IMR-90 (cell line): ENCODE measurements around the gene GLP2R. TPM values are rescaled to one million over a fixed set of nuclear protein-coding genes. Genes with fewer than 3 reads are reported as not detected.
A peak's percentile ranks its signal among the peaks of the same experiment; 100 is the strongest.

ENCODE experiments used
- ATAC-seq: fragments of 200-7000 bp; cut with Tn5 transposase; 2 replicates; pipeline ENCODE4 v1.9.1; 2020; ENCODE audit warnings: low read depth, mild to moderate bottlenecking, moderate library complexity
- BruUV-seq: library from RNA; stranded (reverse); fragments of 400-500 nt; replicated peaks from 2 replicates; lab custom pipeline; 2021; lab: Mats Ljungman, UMichigan
- CTCF ChIA-PET: fragments of 300-600 bp; formaldehyde crosslinking; extraction: SDS; loops from one replicate; lab custom pipeline; 2021; ENCODE audit warnings: antibody characterized with exemption; lab: Yijun Ruan, JAX
- POLR2A ChIA-PET: fragments of 300-600 bp; sonication (Branson Sonifier 250); formaldehyde crosslinking; loops from one replicate; lab custom pipeline; 2022; ENCODE audit warnings: antibody characterized with exemption; ENCODE audit not compliant: unreplicated experiment; lab: Charles Lee
- DNase-seq: peaks from one replicate; pipeline ENCODE4 v3.0.0; 2013
- H2AFZ ChIP-seq: replicated peaks from 2 replicates; pipeline ENCODE3; 2013; ENCODE audit warnings: low read length, mild to moderate bottlenecking; ENCODE audit not compliant: poor library complexity
- H2AK5ac ChIP-seq: 2 replicates; pipeline ENCODE4 v1.6.1; 2013; ENCODE audit warnings: low read depth, low read length, inconsistent platforms
- H2AK9ac ChIP-seq: replicated peaks from 2 replicates; pipeline ENCODE3; 2013; ENCODE audit warnings: mild to moderate bottlenecking, low read depth, low read length, moderate library complexity; ENCODE audit not compliant: poor library complexity
- H2BK120ac ChIP-seq: 2 replicates; pipeline ENCODE4 v1.6.1; 2013; ENCODE audit warnings: low read depth, low read length, inconsistent platforms
- H2BK15ac ChIP-seq: 3 replicates; pipeline ENCODE4 v1.6.1; 2013; ENCODE audit warnings: low read depth, low read length, inconsistent platforms
- H2BK20ac ChIP-seq: 2 replicates; pipeline ENCODE4 v1.6.1; 2013; ENCODE audit warnings: low read depth, mild to moderate bottlenecking, inconsistent platforms, low read length, moderate library complexity
- H2BK5ac ChIP-seq: 2 replicates; pipeline ENCODE4 v1.6.1; 2013; ENCODE audit warnings: mild to moderate bottlenecking, low read depth, low read length, inconsistent platforms; ENCODE audit not compliant: poor library complexity, severe bottlenecking
- H3K14ac ChIP-seq: replicated peaks from 2 replicates; pipeline ENCODE4 v1.6.1; 2013; ENCODE audit warnings: low read depth, low read length, inconsistent platforms
- H3K18ac ChIP-seq: 2 replicates; pipeline ENCODE4 v1.6.1; 2013; ENCODE audit warnings: low read depth, low read length, control low read depth
- H3K23ac ChIP-seq: 2 replicates; pipeline ENCODE4 v1.6.1; 2013; ENCODE audit warnings: low read depth, low read length, inconsistent platforms
- H3K27ac ChIP-seq: 2 replicates; pipeline ENCODE4 v1.5.1; 2013; ENCODE audit warnings: mild to moderate bottlenecking, control low read depth, low read length; ENCODE audit not compliant: insufficient read depth
- H3K27me3 ChIP-seq: 2 replicates; pipeline ENCODE4 v1.6.1; 2013; ENCODE audit warnings: low read length; ENCODE audit not compliant: control insufficient read depth, insufficient read depth
- H3K36me3 ChIP-seq: 2 replicates; pipeline ENCODE4 v1.6.1; 2013; ENCODE audit warnings: low read length, mixed read lengths; ENCODE audit not compliant: control insufficient read depth, insufficient read depth
- H3K4ac ChIP-seq: 2 replicates; pipeline ENCODE4 v1.6.1; 2013; ENCODE audit warnings: low read depth, low read length, inconsistent platforms
- H3K4me1 ChIP-seq: 2 replicates; pipeline ENCODE4 v1.6.1; 2013; ENCODE audit warnings: low read length, mixed read lengths; ENCODE audit not compliant: control insufficient read depth, insufficient read depth
- H3K4me2 ChIP-seq: 2 replicates; pipeline ENCODE4 v1.6.1; 2013; ENCODE audit warnings: low read depth, mild to moderate bottlenecking, control low read depth, low read length, moderate library complexity
- H3K4me3 ChIP-seq: 2 replicates; pipeline ENCODE4 v1.5.1; 2013; ENCODE audit warnings: low read depth, mild to moderate bottlenecking, control low read depth, low read length, moderate library complexity; ENCODE audit not compliant: insufficient read depth
- H3K56ac ChIP-seq: 2 replicates; pipeline ENCODE4 v1.6.1; 2013; ENCODE audit warnings: low read length, inconsistent platforms; ENCODE audit not compliant: insufficient read depth; ENCODE audit errors: extremely low read depth
- H3K79me1 ChIP-seq, 2 experiments: 2 replicates each; pipeline ENCODE4 v1.6.1; 2013; ENCODE audit warnings: low read length in 2 of 2, inconsistent platforms in 1 of 2, low read depth in 1 of 2
- H3K9ac ChIP-seq: 2 replicates; pipeline ENCODE4 v1.6.1; 2013; ENCODE audit warnings: low read depth, low read length, control low read depth
- H3K9me1 ChIP-seq: 2 replicates; pipeline ENCODE4 v1.6.1; 2013; ENCODE audit warnings: low read length, inconsistent platforms; ENCODE audit not compliant: insufficient read depth
- H3K9me3 ChIP-seq: 2 replicates; pipeline ENCODE4 v1.6.1; 2013; ENCODE audit warnings: low read length; ENCODE audit not compliant: control insufficient read depth, insufficient read depth
- H4K20me1 ChIP-seq: 2 replicates; pipeline ENCODE4 v1.6.1; 2013; ENCODE audit warnings: low read length, inconsistent platforms; ENCODE audit not compliant: insufficient read depth
- H4K5ac ChIP-seq: 2 replicates; pipeline ENCODE4 v1.6.1; 2013; ENCODE audit warnings: mild to moderate bottlenecking, low read depth, low read length, control low read depth
- H4K8ac ChIP-seq, 2 experiments: 2 replicates each; pipeline ENCODE4 v1.6.1; 2013; ENCODE audit warnings: low read depth in 2 of 2, low read length in 2 of 2, control low read depth in 1 of 2, inconsistent platforms in 1 of 2
- H4K91ac ChIP-seq: 2 replicates; pipeline ENCODE4 v1.6.1; 2013; ENCODE audit warnings: low read depth, low read length, inconsistent platforms; ENCODE audit not compliant: insufficient read depth
- CEBPB ChIP-seq: IDR thresholded peaks from 2 replicates; pipeline ENCODE4 v1.6.1; 2012; ENCODE audit warnings: low read depth, low read length, improper control_type of control experiment
- CTCF ChIP-seq: conservative IDR thresholded peaks from 2 replicates; pipeline ENCODE4 v1.5.1; 2012; ENCODE audit warnings: mild to moderate bottlenecking, low read depth, low read length, improper control_type of control experiment
- ELK1 ChIP-seq: fragments of 150-350 bp; IDR thresholded peaks from 2 replicates; pipeline ENCODE4 v1.6.1; 2016; ENCODE audit warnings: low read depth, mild to moderate bottlenecking, low read length, moderate library complexity, borderline replicate concordance
- MAFK ChIP-seq: IDR thresholded peaks from 2 replicates; pipeline ENCODE4 v1.6.1; 2012; ENCODE audit warnings: low read depth, low read length, improper control_type of control experiment
- WGBS, 2 experiments: methylation state at CpG; one replicate each; pipeline versions ENCODE4 v1.1.5 to v1.1.7; 2013; ENCODE audit warnings: missing lambda C conversion rate in 2 of 2; ENCODE audit not compliant: insufficient read length in 1 of 2; ENCODE audit errors: extremely low coverage in 2 of 2; 5-methylcytosine and 5-hydroxymethylcytosine counted together
- dilution Hi-C: fragments of 300-500 bp; cut with HindIII; formaldehyde crosslinking; loops from one replicate; pipeline ENCODE4 v1.14.3; 2018; ENCODE audit warnings: low sequenced_read_pairs; ENCODE audit not compliant: unreplicated experiment
- in situ Hi-C: fragments of 300-500 bp; cut with MboI; formaldehyde crosslinking; loops from 3 replicates; pipeline ENCODE4 v1.14.3; 2019; ENCODE audit warnings: low sequenced_read_pairs, inconsistent platforms, mixed read lengths
- intact Hi-C: fragments of 100-400 bp; cut with micrococcal nuclease; formaldehyde crosslinking; loops from 2 replicates; pipeline ENCODE4 v1.10.0; 2022
- polyA plus RNA-seq, 3 experiments: library from polyadenylated mRNA; depleted of rRNA; stranded (reverse); fragments of >200 nt; gene quantifications; 2 replicates each; pipeline ENCODE4 v1.2.3, GENCODE V29; 2012; ENCODE audit warnings: low replicate concordance in 1 of 3
- total RNA-seq: library from RNA; depleted of rRNA; stranded (reverse); fragments of >200 nt; gene quantifications from 2 replicates; pipeline ENCODE4 v1.2.3, GENCODE V29; 2012

The GLP2R gene
- total and polyA plus RNA-seq, 2 of the 4 experiments (the other 2 are of a cell fraction): 0.07 TPM; not detected in 1

- TF ChIP-seq CTCF: peak; percentile 92
- TF ChIP-seq MAFK: peak; percentile 79
These were observed 103.0 kb downstream of the GLP2R start (continued) for GRCh38 chr17:9928601-9929333.

GRCh38 chr17:9929871-9930270 is 104.1 kb downstream of the GLP2R start:
- H2AK5ac ChIP-seq: no peak overlapping the region

More at GRCh38 chr17:9929871-9930270, 104.1 kb downstream of the GLP2R start:
- Histone ChIP-seq H3K4me2 (no peak overlapping the region), H2AFZ (no peak overlapping the region), H2AK9ac (no peak overlapping the region), H3K18ac (no peak overlapping the region), H3K4me3 (no peak overlapping the region), H3K36me3 (peaks cover 3% of the 10 kb centered on the region; the same call in 1 of the 2 replicates), H4K8ac (no peak overlapping the region), H4K91ac (no peak overlapping the region), H2BK5ac (no peak overlapping the region), H2BK15ac (no peak overlapping the region), H3K4me1 (peaks cover 5% of the 10 kb centered on the region; the same call in 1 of the 2 replicates), H2BK20ac (no peak overlapping the region), H3K27me3 (no peaks in the 10 kb centered on the region), H3K79me1 (no peaks in the 10 kb centered on the region), H3K4ac (no peak overlapping the region), H3K23ac (no peak overlapping the region), H3K9me3 (no peaks in the 10 kb centered on the region; the same call in 1 of the 2 replicates), H4K5ac (no peak overlapping the region), H3K9ac (no peak overlapping the region), H3K56ac (no peak overlapping the region), H3K9me1 (peaks cover 5% of the 10 kb centered on the region; the same call in 1 of the 2 replicates), H2BK120ac (peak overlapping the region; percentile 23; the same call in 1 of the 2 replicates), H3K14ac (no peak overlapping the region), H4K20me1 (no peaks in the 10 kb centered on the region), H3K27ac (no peak overlapping the region; the same call in 1 of the 2 replicates)
- DNase-seq (no peak), ATAC-seq (no peak)
- TF ChIP-seq CEBPB (0 out of 2 replicates have a peak, but pooled peaks have one; percentile 19), ELK1 (no peak)
- POLR2A ChIA-PET: no interaction called here
- BruUV-seq: no TSS peak
- CTCF ChIA-PET: interaction anchor here (1.4 to 2.9 kb wide), 3 partner anchors 29 to 688 kb away, joined by 3 to 9 read pairs (median 5); no protein-coding TSS in a partner anchor
- intact Hi-C loops: loop anchor here (1.0 kb wide), 1 partner anchor 201 kb away; no protein-coding TSS in a partner anchor
- in situ Hi-C loops: no loop called here
- WGBS, 2 experiments: 88% methylated on average over 4 of the region's 8 CpGs; no CpG with 5 or more reads in 1 of the 2 experiments
- dilution Hi-C loops: no loop called here
